Esophagus (tissue), 2 donors: ENCODE measurements around the gene LPIN2. TPM values are rescaled to one million over a fixed set of nuclear protein-coding genes. Genes with fewer than 3 reads are reported as not detected.

ENCODE experiments used
- H3K27ac ChIP-seq, 2 donors: one replicate each; pipeline ENCODE4 v1.5.1; 2013; ENCODE audit warnings: low read depth in 2 of 2, mild to moderate bottlenecking in 2 of 2, inconsistent platforms in 1 of 2, low read length in 1 of 2, moderate library complexity in 1 of 2
- H3K27me3 ChIP-seq, 2 donors: one replicate each; pipeline ENCODE4 v1.6.1; 2013; ENCODE audit warnings: low read length in 2 of 2, control low read depth in 1 of 2, mild to moderate bottlenecking in 1 of 2; ENCODE audit not compliant: insufficient read depth in 2 of 2, control insufficient read depth in 1 of 2
- H3K36me3 ChIP-seq, 2 donors: one replicate each; pipeline ENCODE4 v1.6.1; 2013; ENCODE audit warnings: low read length in 1 of 2; ENCODE audit not compliant: control insufficient read depth in 2 of 2, insufficient read depth in 2 of 2
- H3K4me1 ChIP-seq, 2 donors: one replicate each; pipeline ENCODE4 v1.6.1; 2013; ENCODE audit warnings: low read length in 1 of 2; ENCODE audit not compliant: control insufficient read depth in 2 of 2, insufficient read depth in 2 of 2
- H3K4me3 ChIP-seq, 2 donors: one replicate each; pipeline ENCODE4 v1.5.1; 2013; ENCODE audit warnings: low read length in 2 of 2, mild to moderate bottlenecking in 2 of 2, low read depth in 1 of 2, moderate library complexity in 1 of 2
- H3K9me3 ChIP-seq, 2 donors: one replicate each; pipeline ENCODE4 v1.6.1; 2013; ENCODE audit warnings: mild to moderate bottlenecking in 2 of 2, low read depth in 1 of 2, low read length in 1 of 2, moderate library complexity in 1 of 2; ENCODE audit not compliant: control insufficient read depth in 2 of 2, insufficient read depth in 1 of 2
- WGBS, 2 donors: extraction: QIAGEN DNeasy Blood & Tissue Kit; methylation state at CpG; one replicate each; pipeline ENCODE4 v1.1.7; 2013; 5-methylcytosine and 5-hydroxymethylcytosine counted together
- polyA plus RNA-seq, 2 donors: library from polyadenylated mRNA; stranded (reverse); fragments of 200-250 nt; gene quantifications; one replicate each; pipeline ENCODE4 v1.2.3, GENCODE V29; 2013
- donor health status: healthy with polysubstance abuse.
- donor health status: Bipolar disorder and iron deficiency.

The LPIN2 gene
- polyA plus RNA-seq, 2 donors: 6.2 to 10.9 TPM

DNA sequence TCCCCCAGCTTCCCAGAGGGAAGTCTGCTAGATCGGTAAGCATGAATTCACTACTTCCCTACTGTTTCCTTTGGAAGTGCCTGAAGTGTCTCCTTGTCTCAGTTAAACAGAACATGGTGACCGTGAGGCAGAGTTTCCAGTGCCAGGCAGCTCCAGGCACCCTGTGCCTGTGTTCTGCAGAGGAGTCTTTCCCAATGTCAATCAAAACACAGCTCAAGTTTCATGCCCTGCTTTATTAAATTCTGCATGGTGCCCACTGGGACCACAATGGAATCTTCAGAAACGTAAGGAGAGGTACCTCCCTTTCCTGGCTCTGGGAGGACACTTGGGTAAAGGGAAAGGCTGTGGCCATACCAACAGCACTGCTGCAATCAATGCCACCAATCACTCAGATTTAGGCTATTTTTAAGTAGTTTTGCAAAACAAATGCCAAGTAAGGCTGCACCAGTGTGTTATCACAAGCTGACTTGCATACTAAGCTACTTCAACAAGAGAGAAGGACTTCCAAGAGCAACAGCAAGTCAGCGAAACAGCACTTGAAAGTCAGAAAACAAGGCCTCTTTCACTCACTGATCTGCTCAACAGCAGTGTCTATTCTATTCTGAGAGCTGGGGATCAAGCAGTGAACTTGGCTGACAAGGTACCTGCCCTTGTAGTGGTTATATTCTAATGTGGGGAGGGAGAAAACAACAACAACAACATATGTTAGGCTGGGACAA lies 14.9 kb downstream of the LPIN2 start:
- H3K9me3 ChIP-seq: no peaks in the 10 kb centered on the region
- H3K4me1 ChIP-seq: peaks cover 2 to 4% of the 10 kb centered on the region in 2 donors
- H3K27me3 ChIP-seq: no peaks in the 10 kb centered on the region
- 55 to 61% methylated on average over 4 of the region's 4 CpGs for WGBS, 2 donors
- no peaks in the 10 kb centered on the region for H3K36me3 ChIP-seq
- peak overlapping the region; percentile 4 to 44 for H3K27ac ChIP-seq
- no peak overlapping the region for H3K4me3 ChIP-seq

DNA sequence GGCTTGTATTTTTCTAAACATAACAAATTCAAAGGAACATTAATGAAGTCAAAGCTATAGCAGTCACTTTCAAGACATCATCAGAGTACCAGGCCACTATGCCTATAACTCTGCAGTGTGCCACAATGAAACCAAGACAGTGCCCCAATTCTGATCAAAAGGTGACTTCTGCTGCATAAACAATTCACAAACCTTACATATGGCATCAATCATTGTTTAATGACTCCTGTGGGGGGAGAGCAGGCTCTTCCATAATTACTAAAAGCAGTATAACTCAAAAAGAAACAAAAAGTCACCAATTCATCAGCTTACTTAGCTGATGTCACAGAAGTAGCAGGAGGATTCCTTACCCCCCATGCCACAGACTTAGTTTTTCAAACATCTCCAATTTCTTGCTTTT lies 15.5 kb downstream of the LPIN2 start:
- Histone ChIP-seq H3K4me3 (no peak overlapping the region), H3K27me3 (no peaks in the 10 kb centered on the region), H3K36me3 (no peaks in the 10 kb centered on the region), H3K4me1 (peaks cover 2 to 4% of the 10 kb centered on the region in 2 donors), H3K9me3 (no peaks in the 10 kb centered on the region), H3K27ac (peak overlapping the region in 1 of 2 donors; percentile 2)

DNA sequence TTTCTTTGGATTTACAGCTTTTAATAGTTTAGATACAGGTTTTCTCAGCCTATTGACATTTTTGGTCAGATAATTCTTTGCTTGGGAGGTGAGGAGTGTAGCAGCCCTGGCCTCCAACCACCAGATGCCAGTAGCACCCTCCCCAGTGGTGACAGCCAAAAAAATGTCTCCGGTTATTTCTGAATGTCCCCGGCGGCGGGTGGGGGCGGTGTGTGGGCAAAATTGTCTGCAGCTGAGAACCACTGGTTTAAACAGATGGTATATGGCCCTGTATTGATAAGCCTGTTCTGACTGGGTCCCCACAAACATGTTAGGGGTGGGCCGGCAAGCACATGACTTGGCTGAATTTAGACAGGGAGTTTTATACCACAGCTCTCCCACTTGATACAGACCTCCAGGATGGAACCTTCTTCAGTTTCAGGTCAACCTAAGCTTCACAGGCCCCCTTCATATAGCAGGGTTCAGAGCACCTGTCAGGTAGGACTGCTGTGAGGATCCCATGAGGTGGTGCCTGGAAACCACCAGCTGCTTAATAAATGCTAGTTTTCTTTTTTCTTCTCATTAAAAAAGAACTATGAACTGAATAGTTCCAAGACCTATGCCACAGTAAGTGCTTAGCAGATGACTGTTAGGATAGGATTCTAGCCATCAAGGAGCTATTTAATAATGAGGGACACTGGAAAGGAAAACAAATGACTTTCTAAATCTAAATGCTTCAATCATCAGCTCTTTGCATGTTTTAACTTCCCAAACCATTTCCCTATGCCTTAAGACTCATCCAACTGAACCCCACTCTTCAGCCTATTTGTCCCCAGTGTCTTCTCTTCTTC lies 18.1 kb downstream of the LPIN2 start:
- no peaks in the 10 kb centered on the region for H3K36me3 ChIP-seq
- H3K27ac ChIP-seq: no peak overlapping the region
- WGBS, 2 donors: 56 to 58% methylated on average over 6 of the region's 6 CpGs
- H3K4me3 ChIP-seq: no peak overlapping the region
- peaks cover 2 to 4% of the 10 kb centered on the region in 2 donors for H3K4me1 ChIP-seq
- H3K27me3 ChIP-seq: no peaks in the 10 kb centered on the region
- no peaks in the 10 kb centered on the region for H3K9me3 ChIP-seq

DNA sequence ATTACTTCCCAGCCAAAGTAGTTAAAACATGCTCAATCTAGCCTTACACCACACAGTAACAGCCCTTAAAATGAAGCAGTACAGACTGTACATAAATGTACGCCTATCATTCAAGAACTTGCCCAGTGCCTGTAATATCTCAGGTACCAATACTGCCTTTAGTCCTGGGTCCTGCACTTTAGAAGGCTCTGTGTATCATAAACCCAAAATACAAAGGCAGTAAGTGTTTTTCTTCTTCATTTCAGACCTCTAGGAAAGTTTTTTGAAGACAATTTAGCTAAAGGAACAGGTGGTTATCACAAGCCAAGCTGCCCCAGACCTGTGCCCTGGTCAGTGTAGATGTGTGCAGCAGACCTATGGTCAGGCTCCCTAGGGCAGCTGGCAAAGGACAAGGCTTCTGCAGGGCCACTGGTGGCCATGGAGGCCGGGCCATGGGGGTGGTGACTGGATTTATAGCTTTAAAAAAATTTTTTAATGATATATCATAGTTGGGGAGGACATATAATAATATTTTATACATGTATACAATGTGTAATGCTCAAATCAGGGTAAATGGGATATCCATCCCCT lies 18.8 kb downstream of the LPIN2 start:
- H3K36me3 ChIP-seq: no peaks in the 10 kb centered on the region
- peaks cover 2 to 4% of the 10 kb centered on the region in 2 donors for H3K4me1 ChIP-seq
- H3K27ac ChIP-seq: no peak overlapping the region
- H3K9me3 ChIP-seq: no peaks in the 10 kb centered on the region
- H3K4me3 ChIP-seq: no peak overlapping the region
- 86 to 88% methylated on average over 2 of the region's 2 CpGs for WGBS, 2 donors
- no peaks in the 10 kb centered on the region for H3K27me3 ChIP-seq

DNA sequence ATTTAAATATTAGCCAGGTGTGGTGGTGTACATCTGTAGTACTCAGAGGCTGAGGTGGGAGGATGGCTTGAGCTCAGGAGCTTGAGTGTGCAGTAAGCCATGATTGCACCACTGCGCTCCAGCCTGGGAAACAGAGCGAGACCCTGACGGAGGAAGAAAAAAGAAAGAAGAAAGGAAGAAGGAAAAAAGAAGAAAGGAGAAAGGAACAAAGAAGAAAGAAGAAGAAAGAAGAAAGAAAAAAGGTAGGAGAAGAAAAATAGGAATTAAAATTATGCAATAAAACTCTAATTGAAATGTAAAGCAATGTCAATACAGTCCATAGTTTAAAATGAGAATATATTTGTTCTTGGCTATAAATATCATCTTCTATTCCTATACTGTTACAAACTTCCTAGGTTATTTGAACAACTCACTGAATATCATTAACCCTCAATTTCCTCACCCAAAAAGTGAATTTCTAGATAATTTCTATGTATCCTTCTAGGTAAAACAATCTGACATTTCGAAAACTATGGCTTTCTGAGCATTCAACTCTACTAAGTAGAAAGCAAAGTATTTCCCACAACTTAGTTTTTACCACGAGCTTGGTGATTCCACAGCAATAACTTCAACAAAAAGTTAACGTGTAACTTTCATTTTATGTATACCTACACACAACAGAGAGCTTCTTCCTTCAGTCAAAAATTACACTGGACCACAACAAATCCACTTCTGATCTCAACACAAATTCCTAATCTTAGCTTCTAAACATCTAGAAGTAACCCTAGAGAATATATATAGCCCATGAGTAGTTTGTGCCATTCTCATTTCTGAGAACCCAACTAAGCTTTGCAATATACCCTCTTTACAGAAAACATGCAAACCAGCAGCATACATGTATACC lies 19.7 kb downstream of the LPIN2 start:
- H3K4me1 ChIP-seq: peaks cover 2 to 4% of the 10 kb centered on the region in 2 donors

DNA sequence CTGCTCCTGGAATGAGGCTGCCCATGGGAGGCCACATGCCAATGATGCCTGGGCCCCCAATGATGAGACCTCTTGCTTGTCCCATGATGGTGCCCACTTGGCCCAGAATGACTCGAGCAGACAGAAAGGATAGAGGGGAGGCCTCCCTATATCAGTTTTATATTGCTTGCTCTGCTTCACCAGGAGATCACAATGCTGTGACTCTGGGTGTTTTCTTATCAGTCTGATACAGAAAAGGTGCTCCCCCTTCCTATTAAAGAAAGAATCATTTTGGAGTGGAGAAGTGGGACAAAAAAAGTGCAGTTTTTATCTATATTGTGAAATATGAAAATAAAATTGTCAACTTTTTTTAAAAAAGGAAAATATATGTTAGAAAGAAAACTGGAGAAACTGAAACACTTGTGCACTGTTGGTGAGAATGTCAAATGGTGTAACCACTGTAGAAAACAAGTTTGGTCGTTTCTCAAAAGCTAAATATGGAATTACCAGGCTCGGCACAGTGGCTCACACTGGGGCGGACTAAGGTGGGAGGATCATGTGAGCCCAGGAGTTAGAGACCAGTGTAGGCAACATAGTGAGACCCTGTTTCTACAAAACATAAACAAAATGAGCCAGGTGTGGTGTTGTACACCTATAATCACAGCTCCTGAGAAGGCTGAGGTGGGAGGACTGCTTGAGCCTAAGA lies 21.8 kb downstream of the LPIN2 start:
- no peak overlapping the region for H3K27ac ChIP-seq

More for the DNA sequence above, 19.7 kb downstream of the LPIN2 start:
- WGBS, 2 donors: 82 to 90% methylated on average over 6 of the region's 6 CpGs
- Histone ChIP-seq H3K27me3 (no peaks in the 10 kb centered on the region), H3K4me3 (no peak overlapping the region), H3K36me3 (no peaks in the 10 kb centered on the region), H3K9me3 (no peaks in the 10 kb centered on the region), H3K27ac (no peak overlapping the region)

DNA sequence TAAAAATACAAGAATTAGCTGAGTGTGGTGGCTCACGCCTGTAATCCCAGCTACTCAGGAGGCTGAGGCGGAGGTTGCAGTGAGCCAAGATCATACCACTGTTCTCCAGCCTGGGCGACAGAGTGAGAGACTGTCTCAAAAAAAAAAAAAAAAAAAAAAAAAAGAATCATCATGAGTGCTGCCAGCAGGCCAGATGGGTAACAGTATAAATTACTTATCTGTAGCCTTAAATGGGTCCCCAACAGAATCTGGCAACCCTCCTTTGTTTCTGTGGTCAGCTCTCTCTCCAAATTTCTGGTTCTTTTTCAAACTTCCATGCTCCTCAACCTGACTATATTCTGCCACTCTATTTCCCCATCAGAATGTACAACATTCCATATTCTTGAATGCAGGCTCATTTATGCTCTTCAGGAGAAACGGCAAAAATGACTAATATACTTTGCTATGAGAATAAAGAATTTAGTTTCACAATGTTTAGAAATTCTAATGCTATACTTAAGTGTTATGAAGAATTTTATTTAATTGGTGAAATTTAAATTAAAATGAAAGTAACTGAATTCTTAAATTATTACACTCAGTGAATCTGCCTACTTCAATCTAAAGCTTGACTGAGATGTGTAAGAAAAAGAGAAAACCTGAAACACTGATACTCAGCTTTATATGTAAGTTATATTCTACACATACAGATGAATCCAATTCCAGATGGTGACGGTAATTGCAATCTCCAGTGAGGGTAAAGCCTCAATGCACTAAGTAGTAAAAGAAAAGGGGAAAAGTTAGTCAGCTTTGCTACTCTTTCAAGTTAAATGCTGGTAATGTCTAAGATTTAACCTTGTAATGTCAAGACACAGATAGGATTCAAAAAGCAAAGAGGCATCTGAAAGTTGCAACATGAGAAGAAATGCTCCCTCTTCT lies 24.8 kb downstream of the LPIN2 start:
- H3K4me1 ChIP-seq: no peaks in the 10 kb centered on the region
- H3K4me3 ChIP-seq: no peak overlapping the region
- no peaks in the 10 kb centered on the region for H3K27me3 ChIP-seq
- WGBS, 2 donors: 91 to 95% methylated on average over 5 of the region's 5 CpGs
- no peak overlapping the region for H3K27ac ChIP-seq
- no peaks in the 10 kb centered on the region for H3K9me3 ChIP-seq
- H3K36me3 ChIP-seq: no peaks in the 10 kb centered on the region

More for the DNA sequence above, 21.8 kb downstream of the LPIN2 start:
- H3K4me1 ChIP-seq: peaks cover 0 to 2% of the 10 kb centered on the region in 2 donors
- WGBS, 2 donors: 69 to 75% methylated on average over 4 of the region's 4 CpGs
- no peaks in the 10 kb centered on the region for H3K27me3 ChIP-seq
- H3K9me3 ChIP-seq: no peaks in the 10 kb centered on the region
- H3K4me3 ChIP-seq: no peak overlapping the region
- no peaks in the 10 kb centered on the region for H3K36me3 ChIP-seq

DNA sequence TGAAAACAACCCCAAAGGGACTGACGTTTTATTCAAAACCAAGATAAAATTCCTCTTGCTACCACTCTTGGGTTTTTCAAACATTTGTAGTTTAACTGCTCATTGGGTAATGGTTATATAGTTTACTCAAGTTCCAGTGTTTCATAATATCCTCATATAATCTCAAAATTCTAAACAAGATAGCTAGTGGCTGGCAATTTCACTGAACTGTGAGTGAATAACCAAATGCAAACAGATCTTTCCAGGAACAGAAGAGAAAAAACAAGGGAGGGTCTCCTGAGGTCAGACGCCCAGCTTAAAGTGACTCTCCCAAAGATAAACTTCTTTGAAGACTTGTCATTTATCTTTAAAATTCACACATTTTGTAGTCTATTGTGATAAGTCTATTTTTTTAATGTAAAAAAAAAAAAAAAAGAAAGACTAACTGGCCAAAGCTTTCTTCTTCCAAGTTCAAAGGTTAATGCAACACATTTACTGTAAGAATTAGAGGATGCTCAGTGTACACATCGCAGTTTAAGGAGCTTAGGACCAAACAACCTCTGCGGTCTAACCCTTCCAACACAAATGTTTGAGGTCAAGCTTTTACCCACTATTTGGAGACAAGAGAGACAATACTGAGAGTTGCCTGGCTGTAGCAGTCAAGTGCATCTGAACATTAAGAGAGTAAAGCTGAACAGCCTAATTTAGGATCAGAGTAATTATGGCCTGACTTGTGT lies 26.6 kb downstream of the LPIN2 start:
- WGBS, 2 donors: 55 to 72% methylated on average over 4 of the region's 4 CpGs
- Histone ChIP-seq H3K27ac (no peak overlapping the region), H3K27me3 (no peaks in the 10 kb centered on the region), H3K9me3 (no peaks in the 10 kb centered on the region), H3K4me3 (no peak overlapping the region), H3K4me1 (no peaks in the 10 kb centered on the region), H3K36me3 (no peaks in the 10 kb centered on the region)
